Parathyroid adenoma (tissue), 2 donors: ENCODE measurements around the gene CHID1.

Experiments used
- H2AFZ ChIP-seq: fragments of 300-600 bp; sonication (generic); one replicate; pipeline ENCODE4 v1.7.0; 2017; ENCODE audit warnings: antibody characterized with exemption, mild to moderate bottlenecking
- H3K27ac ChIP-seq: fragments of 300-600 bp; sonication (generic); one replicate; pipeline ENCODE4 v1.7.0; 2017
- H3K27me3 ChIP-seq: fragments of 300-600 bp; sonication (generic); one replicate; pipeline ENCODE4 v1.7.0; 2017; ENCODE audit warnings: low read length; ENCODE audit not compliant: control insufficient read depth, insufficient read depth
- H3K36me3 ChIP-seq: fragments of 300-600 bp; sonication (generic); one replicate; pipeline ENCODE4 v1.7.0; 2017; ENCODE audit warnings: low read length; ENCODE audit not compliant: control insufficient read depth, insufficient read depth
- H3K4me1 ChIP-seq: fragments of 300-600 bp; sonication (generic); one replicate; pipeline ENCODE4 v1.7.0; 2017; ENCODE audit warnings: control low read depth
- H3K4me2 ChIP-seq: fragments of 300-600 bp; sonication (generic); one replicate; pipeline ENCODE4 v1.7.0; 2017; ENCODE audit warnings: low read length
- H3K4me3 ChIP-seq: fragments of 300-600 bp; sonication (generic); one replicate; pipeline ENCODE4 v1.7.0; 2017; ENCODE audit warnings: low read depth, low read length
- H3K79me2 ChIP-seq: fragments of 300-600 bp; sonication (generic); one replicate; pipeline ENCODE4 v1.7.0; 2017; ENCODE audit warnings: control low read depth
- H3K9ac ChIP-seq: fragments of 300-600 bp; sonication (generic); one replicate; pipeline ENCODE4 v1.7.0; 2017; ENCODE audit warnings: mild to moderate bottlenecking
- H3K9me3 ChIP-seq: fragments of 300-600 bp; sonication (generic); one replicate; pipeline ENCODE4 v1.7.0; 2017; ENCODE audit warnings: low read length; ENCODE audit not compliant: control insufficient read depth
- TF ChIP-seq, protein P1 (sequence below): fragments of 300-600 bp; sonication (generic); IDR thresholded peaks from one replicate; pipeline ENCODE4 v1.7.0; 2017; ENCODE audit warnings: antibody characterized with exemption, mild to moderate bottlenecking
- donor health status: primary hyperparathyroidism.

The CHID1 gene

DNA sequence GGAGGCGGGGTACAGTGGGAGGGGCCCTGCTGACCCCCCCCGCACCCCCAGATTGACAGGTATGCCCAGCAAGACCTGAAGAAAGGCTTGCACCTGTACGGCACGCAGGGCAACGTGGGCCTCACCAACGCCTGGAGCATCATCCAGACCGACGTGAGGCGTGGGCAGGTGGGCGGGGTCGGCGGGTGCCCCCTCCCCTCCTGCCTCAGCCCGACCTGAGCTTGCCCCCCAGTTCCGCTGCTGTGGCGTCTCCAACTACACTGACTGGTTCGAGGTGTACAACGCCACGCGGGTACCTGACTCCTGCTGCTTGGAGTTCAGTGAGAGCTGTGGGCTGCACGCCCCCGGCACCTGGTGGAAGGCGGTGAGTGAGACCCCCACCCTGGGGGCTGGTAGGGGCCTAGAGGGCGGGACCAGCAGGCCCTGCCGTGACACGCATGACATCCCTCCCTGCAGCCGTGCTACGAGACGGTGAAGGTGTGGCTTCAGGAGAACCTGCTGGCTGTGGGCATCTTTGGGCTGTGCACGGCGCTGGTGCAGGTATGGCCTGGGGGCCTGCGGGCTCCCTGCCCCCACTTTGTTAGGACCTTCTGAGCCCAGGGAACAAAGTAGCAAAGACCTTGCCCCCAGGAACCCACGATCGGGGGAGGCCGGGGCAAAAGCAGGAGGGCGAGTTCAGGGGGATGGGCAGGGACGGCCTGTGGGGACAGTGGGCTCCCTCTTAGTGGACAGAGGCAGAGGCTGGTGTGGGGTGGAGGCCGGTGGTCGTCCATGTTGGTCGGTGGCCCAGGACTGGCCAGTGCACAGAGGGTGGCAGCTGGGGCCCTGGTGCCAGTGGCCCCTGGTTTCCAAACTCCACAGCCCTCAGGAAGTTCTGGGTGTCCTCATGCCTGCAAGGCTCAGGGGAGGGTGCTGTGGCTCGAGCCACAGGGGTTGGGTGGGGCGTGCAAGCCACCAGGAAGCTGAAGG is 44.9 kb downstream of the CHID1 start:
- Histone ChIP-seq H3K9ac (no peak overlapping the region), H3K9me3 (no peaks in the 10 kb centered on the region), H2AFZ (no peak overlapping the region), H3K79me2 (no peaks in the 10 kb centered on the region), H3K4me1 (no peaks in the 10 kb centered on the region), H3K4me2 (no peak overlapping the region), H3K27me3 (no peaks in the 10 kb centered on the region), H3K36me3 (no peaks in the 10 kb centered on the region), H3K27ac (no peak overlapping the region), H3K4me3 (no peak overlapping the region)
- TF ChIP-seq, protein P1, sequence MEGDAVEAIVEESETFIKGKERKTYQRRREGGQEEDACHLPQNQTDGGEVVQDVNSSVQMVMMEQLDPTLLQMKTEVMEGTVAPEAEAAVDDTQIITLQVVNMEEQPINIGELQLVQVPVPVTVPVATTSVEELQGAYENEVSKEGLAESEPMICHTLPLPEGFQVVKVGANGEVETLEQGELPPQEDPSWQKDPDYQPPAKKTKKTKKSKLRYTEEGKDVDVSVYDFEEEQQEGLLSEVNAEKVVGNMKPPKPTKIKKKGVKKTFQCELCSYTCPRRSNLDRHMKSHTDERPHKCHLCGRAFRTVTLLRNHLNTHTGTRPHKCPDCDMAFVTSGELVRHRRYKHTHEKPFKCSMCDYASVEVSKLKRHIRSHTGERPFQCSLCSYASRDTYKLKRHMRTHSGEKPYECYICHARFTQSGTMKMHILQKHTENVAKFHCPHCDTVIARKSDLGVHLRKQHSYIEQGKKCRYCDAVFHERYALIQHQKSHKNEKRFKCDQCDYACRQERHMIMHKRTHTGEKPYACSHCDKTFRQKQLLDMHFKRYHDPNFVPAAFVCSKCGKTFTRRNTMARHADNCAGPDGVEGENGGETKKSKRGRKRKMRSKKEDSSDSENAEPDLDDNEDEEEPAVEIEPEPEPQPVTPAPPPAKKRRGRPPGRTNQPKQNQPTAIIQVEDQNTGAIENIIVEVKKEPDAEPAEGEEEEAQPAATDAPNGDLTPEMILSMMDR = no peak

DNA sequence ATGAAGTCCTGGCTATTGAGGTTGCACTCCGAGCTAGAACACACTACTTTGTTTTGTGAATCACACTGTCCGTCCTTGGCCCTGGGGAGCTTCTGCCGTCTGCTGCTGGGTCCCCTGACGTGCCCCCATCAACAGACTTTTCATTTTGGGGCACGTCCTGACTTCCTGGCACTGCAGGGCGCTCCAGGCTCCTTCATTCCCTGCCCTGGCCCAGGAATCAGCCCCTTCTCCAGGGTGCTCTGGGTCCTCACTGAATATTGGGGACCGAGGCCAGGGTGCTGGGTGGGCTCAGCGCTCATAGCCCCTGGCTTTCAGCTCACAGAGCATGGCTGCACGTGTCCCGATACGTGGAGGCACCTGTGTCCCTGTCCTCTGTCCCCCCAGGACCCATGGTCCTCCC is 45.7 kb downstream of the CHID1 start:
- Histone ChIP-seq H3K27me3 (no peaks in the 10 kb centered on the region), H3K4me2 (no peak overlapping the region), H3K9me3 (no peaks in the 10 kb centered on the region), H3K79me2 (no peaks in the 10 kb centered on the region), H3K9ac (no peak overlapping the region), H3K36me3 (no peaks in the 10 kb centered on the region), H3K4me3 (no peak overlapping the region), H3K27ac (no peak overlapping the region), H2AFZ (no peak overlapping the region), H3K4me1 (no peaks in the 10 kb centered on the region)
- TF ChIP-seq, protein P1 = no peak

DNA sequence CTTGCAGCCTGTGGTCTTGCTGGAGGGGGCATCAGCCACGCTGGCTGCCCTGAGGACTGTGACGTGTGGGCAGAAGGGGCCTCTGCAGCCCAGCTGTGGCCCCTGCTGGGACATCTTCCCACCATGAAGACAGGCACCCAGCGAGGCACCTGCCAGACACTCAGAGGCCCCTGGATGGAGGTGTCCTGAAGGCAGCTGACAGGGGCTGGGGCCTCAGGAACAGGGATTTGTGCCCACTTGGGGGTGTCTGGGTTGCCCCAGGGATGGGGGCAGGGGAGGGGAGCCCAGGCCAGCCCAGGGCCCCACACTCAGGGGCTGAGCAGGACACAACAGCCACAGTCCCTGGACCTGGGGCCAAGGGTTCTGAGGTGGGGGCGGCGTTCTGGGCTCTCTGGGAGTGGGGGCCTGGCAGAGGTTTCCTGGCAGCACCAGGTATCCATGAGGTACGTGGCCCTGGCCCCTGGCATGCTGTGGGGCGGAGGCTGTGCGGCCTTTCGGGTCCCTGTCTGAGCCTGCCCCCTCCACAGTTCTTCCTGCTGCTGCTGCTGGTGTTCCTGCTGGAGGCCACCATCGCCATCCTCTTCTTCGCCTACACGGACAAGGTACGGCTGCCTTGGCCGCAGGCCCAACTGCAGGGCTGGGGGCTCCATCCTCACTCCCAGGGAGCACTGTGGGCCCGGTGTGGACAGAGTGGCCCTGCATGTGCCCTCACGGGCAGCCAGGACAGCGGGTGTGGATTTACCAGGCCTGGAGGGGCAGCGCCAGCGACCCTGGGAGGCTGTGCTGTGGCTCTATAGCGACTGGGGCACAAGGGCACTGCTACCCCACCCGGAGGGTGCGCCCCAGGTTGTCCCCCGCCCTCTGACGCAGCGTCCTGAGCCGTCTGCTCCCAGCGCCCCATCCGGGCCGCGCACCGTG is 46.4 kb downstream of the CHID1 start:
- no peaks in the 10 kb centered on the region for H3K4me1 ChIP-seq
- no peak overlapping the region for H3K9ac ChIP-seq
- H3K4me3 ChIP-seq = no peak overlapping the region
- H2AFZ ChIP-seq = no peak overlapping the region
- H3K4me2 ChIP-seq = no peak overlapping the region
- H3K79me2 ChIP-seq = no peaks in the 10 kb centered on the region
- TF ChIP-seq, protein P1 = no peak
- no peaks in the 10 kb centered on the region for H3K27me3 ChIP-seq
- H3K36me3 ChIP-seq = no peaks in the 10 kb centered on the region
- H3K27ac ChIP-seq = no peak overlapping the region
- no peaks in the 10 kb centered on the region for H3K9me3 ChIP-seq

DNA sequence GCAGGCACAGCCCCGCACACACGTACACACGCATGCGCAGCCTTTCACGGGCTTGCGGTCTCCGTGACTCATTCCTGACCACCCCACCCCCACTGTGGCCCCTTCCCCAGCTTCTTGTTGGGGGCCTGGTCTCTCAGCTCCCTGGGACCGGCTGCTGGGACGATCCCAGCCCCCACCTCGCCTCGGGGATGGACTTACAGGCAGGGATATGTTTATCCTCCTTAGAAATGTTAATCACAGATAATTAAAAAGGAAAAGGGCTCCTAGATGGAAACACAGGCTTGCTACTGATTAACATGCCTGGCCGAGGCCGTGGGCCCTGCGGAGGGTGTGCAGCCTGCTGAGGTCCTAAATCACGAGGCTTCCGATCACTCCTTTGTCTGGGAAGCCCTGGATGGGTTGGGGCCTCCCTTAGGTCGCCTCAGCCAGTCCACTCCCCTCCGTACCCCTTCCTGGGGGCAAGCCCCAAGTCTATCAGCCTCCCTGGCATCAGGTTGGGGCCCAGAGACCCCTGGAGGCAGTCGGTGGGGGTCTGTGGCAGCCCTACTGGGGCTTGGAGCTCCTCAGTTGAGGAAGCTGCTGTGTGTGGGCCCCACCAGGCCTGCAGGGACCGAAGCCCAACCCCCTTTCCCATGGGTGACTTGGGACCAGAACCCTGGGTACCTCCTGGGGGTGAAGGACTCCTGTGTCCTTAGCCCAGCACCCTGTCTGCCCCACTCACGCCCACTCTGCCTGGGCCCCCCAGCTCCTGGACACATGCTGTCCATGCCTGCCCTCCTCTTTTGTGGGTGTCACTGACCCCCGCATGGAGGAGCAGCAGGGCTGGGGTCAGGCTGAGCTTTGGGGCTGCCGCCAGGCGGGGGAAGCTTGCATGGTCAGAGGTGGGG is 47.3 kb downstream of the CHID1 start:
- H3K79me2 ChIP-seq = no peaks in the 10 kb centered on the region
- no peak overlapping the region for H3K9ac ChIP-seq
- H3K27ac ChIP-seq = no peak overlapping the region
- no peak overlapping the region for H3K4me2 ChIP-seq
- H2AFZ ChIP-seq = no peak overlapping the region
- H3K9me3 ChIP-seq = no peaks in the 10 kb centered on the region
- no peaks in the 10 kb centered on the region for H3K4me1 ChIP-seq
- no peaks in the 10 kb centered on the region for H3K36me3 ChIP-seq
- H3K4me3 ChIP-seq = no peak overlapping the region
- no peaks in the 10 kb centered on the region for H3K27me3 ChIP-seq
- TF ChIP-seq, protein P1 = no peak
